GM12872 (cell line): ENCODE results near the gene AKR1B15.

Experiments
- TF ChIP-seq, protein P1 (sequence below): IDR thresholded peaks from 3 replicates; pipeline ENCODE4 v1.5.1; 2011; ENCODE audit warnings: low read depth, mild to moderate bottlenecking, low read length, moderate library complexity; ENCODE audit not compliant: insufficient read depth

AKR1B15 gene

DNA sequence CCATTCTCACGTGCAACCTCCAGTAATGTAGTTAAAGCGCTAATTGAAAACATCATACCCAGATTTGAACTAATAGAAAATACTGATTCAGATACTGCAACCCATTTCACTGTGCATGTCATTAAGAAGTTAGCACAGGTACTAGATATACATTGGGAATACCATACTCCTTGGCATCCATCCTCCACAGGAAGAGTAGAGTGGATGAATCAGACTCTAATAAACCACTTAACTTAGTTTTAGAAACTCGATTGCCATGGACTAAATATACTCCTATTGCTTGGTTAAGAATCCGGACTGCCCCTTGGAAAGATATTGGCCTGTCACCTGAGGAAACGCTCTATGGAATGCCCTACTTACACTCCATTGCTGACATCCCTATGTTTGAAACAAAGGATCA, 9.5 kb downstream of the AKR1B15 start:
- TF ChIP-seq, protein P1, sequence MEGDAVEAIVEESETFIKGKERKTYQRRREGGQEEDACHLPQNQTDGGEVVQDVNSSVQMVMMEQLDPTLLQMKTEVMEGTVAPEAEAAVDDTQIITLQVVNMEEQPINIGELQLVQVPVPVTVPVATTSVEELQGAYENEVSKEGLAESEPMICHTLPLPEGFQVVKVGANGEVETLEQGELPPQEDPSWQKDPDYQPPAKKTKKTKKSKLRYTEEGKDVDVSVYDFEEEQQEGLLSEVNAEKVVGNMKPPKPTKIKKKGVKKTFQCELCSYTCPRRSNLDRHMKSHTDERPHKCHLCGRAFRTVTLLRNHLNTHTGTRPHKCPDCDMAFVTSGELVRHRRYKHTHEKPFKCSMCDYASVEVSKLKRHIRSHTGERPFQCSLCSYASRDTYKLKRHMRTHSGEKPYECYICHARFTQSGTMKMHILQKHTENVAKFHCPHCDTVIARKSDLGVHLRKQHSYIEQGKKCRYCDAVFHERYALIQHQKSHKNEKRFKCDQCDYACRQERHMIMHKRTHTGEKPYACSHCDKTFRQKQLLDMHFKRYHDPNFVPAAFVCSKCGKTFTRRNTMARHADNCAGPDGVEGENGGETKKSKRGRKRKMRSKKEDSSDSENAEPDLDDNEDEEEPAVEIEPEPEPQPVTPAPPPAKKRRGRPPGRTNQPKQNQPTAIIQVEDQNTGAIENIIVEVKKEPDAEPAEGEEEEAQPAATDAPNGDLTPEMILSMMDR: no peak

DNA sequence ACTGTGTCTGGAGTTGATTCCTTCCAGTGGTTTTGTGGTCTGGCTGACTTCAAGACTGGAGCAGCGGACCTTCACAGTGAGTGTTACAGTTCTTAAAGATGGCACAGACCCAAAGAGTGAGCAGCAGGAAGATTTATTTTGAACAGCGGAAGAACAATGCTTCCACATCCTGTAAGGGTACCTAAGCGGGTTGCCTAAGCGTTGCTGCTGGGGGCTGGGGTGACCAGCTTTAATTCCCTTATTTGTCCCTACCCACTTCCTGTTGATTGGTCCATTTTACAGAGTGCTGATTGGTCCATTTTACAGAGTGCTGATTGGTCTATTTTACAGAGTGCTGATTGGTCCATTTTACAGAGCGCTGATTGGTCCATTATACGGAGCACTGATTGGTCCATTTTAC, 13.2 kb downstream of the AKR1B15 start:
- TF ChIP-seq, protein P1: no peak

DNA sequence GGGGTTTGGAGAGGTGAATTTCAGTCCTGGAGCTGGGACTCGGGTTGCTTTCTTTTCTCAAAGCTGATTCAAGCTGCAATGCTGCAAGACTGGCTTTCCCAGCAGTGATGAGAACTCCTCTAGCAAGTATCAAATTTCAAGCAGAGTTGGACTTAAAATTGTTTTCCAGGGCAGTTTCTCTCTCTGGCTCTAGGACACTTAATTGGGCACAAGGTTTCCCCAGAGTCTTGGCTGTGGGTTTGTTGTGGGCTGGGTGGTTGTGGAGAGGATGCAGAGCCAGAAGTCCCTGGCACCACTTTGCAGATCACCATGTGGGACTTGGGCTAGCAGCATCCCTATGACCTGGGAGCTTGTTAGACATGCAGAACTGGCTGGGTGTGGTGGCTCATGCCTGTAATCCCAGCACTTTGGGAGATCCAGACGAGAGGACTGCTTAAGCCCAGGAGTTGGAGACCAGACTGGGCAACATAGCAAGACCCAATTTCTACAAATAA, 16.8 kb downstream of the AKR1B15 start:
- TF ChIP-seq, protein P1: no peak

DNA sequence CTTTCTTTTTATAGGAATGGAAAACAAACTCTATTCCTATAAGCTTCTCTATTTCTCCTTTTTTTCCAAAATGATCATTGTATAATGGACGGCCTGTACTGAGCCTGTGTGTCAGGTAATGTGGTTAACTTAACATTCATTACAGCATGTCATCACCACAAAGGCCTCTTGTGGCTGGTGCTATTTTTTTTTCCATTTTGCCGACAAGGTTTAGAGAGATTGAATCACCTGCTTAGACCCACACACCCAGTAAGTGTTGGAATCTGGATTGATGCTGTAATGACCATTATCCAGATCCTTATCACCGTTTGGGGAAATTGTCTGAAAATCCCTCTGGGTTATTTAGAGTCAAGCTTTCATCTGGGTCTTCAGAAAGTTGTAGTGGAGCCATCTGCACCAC, 18.5 kb downstream of the AKR1B15 start:
- TF ChIP-seq, protein P1: no peak

DNA sequence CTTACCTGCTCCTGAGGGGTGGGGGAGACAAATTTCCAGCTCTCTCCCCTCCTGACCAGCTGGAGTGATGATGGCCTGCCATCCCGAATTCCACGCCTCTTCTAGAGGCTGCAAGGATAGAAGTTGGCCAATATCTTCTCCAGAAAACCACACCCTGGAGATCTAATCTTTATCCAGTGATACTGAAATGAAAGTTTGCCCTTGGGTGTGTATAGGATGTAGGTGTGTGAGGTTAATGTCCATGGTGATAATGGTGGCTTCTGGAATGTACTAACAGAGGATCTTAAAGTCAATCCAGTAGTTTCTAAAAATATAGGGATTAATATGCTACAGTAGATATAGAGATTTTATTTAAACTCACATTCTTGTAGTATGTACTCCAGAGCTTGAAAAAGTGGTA, 22.2 kb downstream of the AKR1B15 start:
- TF ChIP-seq, protein P1: no peak

DNA sequence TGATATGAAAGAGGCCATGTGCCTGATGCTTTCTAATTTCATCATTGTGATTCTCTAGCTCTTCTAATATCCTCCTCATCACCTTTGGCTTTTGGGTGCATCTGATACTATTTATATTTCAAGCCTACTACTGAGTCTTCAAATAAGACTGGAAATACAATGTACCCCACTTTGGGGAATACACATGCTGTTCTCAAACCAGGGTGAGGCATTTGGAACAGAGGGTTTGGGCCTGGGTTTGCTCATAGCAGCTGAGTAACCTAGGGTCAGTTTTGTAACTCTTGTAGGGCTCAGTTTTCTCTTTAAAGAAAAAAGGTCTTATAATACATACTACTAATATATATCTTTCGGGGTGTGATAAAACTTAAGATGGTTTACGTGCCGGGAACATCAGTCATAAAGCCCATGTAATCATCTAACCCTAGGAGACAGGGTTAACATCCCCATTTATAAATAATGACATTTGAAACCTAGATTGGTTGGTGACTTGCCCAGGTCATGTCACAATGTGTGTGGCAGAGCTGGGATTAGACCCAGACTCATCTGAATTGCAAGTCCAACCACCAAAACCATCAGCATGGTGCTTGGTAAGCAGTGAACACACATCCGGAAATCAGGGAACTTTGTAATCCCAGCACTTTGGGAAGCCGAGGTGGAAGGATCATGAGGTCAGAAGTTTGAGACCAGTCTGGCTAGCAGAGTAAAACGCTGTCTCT, 23.0 kb downstream of the AKR1B15 start:
- TF ChIP-seq, protein P1: no peak

DNA sequence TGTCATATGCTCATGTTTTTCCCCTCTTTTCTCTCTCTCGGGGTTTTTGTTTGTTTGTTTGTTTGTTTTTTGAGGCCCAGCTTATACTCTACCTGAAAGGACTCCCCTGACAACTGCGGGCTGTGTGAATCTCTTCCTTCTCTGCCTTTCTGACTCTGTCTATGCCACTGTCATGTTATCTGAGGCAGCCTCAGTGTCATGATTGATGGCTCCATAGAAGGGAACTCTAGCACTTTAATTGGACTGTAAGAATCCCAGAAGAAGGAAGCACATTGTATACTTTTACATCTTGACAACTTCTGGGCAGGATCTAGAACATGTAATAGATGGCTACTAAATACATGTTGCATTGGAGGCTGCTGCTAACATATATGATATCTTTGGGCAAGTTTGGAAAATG, 25.4 kb downstream of the AKR1B15 start:
- TF ChIP-seq, protein P1: no peak

DNA sequence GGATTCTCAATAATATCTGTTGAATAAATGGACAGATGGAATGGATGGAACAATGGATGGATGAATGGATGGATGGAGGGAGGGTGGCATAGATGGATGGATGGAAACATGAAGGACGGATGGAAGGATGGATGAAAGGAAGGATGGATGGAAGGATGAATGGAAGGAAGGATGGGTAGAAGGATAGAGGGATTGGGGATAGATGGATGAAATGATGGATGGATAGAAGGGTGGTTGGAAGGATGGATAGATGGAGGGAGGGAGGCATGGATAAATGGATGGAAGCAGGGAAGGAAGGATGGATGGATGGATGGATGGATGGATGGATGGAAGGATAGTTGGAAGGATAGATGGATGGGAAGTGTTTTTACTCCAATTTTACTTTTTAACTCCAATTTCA, 35.4 kb downstream of the AKR1B15 start:
- TF ChIP-seq, protein P1: no peak
